Measurements from ENCODE around the gene NDEL1. TPM values are rescaled to one million over a fixed set of nuclear protein-coding genes. Genes with fewer than 3 reads are reported as not detected.

The NDEL1 gene
- total RNA-seq, 1 experiment from 2014 or later: 71.1 TPM

- ChIA-PET POLR2A (ENCODE audit: low non-redundant PET) (no interaction called here), CTCF (no interaction called here)
- intact Hi-C loops (cut with micrococcal nuclease; ENCODE audit: unreplicated experiment): no loop called here
- Histone ChIP-seq H3K4me3 (ENCODE audit: low read depth, low read length, poor library complexity, severe bottlenecking) (no peak overlapping the region), H3K27me3 (replicated peaks; ENCODE audit: insufficient read depth, low read depth, low read length, poor library complexity) (no peaks in the 10 kb centered on the region), H3K27ac (ENCODE audit: low read depth, low read length, poor library complexity, severe bottlenecking) (no peak overlapping the region), H3K4me1 (ENCODE audit: insufficient read depth, low read length, poor library complexity, severe bottlenecking) (no peaks in the 10 kb centered on the region), H3K9me3 (ENCODE audit: low read depth, low read length, poor library complexity, severe bottlenecking) (peaks cover 8% of the 10 kb centered on the region), H3K36me3 (ENCODE audit: insufficient read depth, low read length, poor library complexity, severe bottlenecking) (peaks cover 90% of the 10 kb centered on the region)
- TF ChIP-seq CTCF (conservative IDR thresholded peaks at IDR 0.05; ENCODE audit: low read depth, low read length) (no peak), EZH2 (IDR thresholded peaks at IDR 0.05; ENCODE audit: borderline replicate concordance, low read depth, low read length, poor library complexity, severe bottlenecking) (no peak)
- no peak for DNase-seq (ENCODE audit: low spot score)
- no TSS peak for BruUV-seq (replicated peaks)
Observed at GRCh38 chr17:8487130-8487645, 51.5 kb downstream of the NDEL1 start.

GRCh38 chr17:8487743-8488142, 52.1 kb downstream of the NDEL1 start:
- Histone ChIP-seq H3K4me1 (ENCODE audit: insufficient read depth, low read length, poor library complexity, severe bottlenecking) (no peaks in the 10 kb centered on the region), H3K36me3 (ENCODE audit: insufficient read depth, low read length, poor library complexity, severe bottlenecking) (peaks cover 90% of the 10 kb centered on the region), H3K27me3 (replicated peaks; ENCODE audit: insufficient read depth, low read depth, low read length, poor library complexity) (no peaks in the 10 kb centered on the region), H3K27ac (ENCODE audit: low read depth, low read length, poor library complexity, severe bottlenecking) (no peak overlapping the region), H3K9me3 (ENCODE audit: low read depth, low read length, poor library complexity, severe bottlenecking) (peaks cover 8% of the 10 kb centered on the region), H3K4me3 (ENCODE audit: low read depth, low read length, poor library complexity, severe bottlenecking) (no peak overlapping the region)
- BruUV-seq (replicated peaks): no TSS peak
- intact Hi-C loops (cut with micrococcal nuclease; ENCODE audit: unreplicated experiment): no loop called here
- no peak for TF ChIP-seq EZH2 (IDR thresholded peaks at IDR 0.05; ENCODE audit: borderline replicate concordance, low read depth, low read length, poor library complexity, severe bottlenecking)
- TF ChIP-seq CTCF (conservative IDR thresholded peaks at IDR 0.05; ENCODE audit: low read depth, low read length): no peak
- no peak for DNase-seq (ENCODE audit: low spot score)
- ChIA-PET CTCF (no interaction called here), POLR2A (ENCODE audit: low non-redundant PET) (no interaction called here)

GRCh38 chr17:8488491-8488890, 52.8 kb downstream of the NDEL1 start:
- Histone ChIP-seq H3K27me3 (replicated peaks; ENCODE audit: insufficient read depth, low read depth, low read length, poor library complexity) (no peaks in the 10 kb centered on the region), H3K36me3 (ENCODE audit: insufficient read depth, low read length, poor library complexity, severe bottlenecking) (peaks cover 88% of the 10 kb centered on the region), H3K9me3 (ENCODE audit: low read depth, low read length, poor library complexity, severe bottlenecking) (peaks cover 8% of the 10 kb centered on the region), H3K27ac (ENCODE audit: low read depth, low read length, poor library complexity, severe bottlenecking) (no peak overlapping the region), H3K4me1 (ENCODE audit: insufficient read depth, low read length, poor library complexity, severe bottlenecking) (no peaks in the 10 kb centered on the region), H3K4me3 (ENCODE audit: low read depth, low read length, poor library complexity, severe bottlenecking) (no peak overlapping the region)
- ChIA-PET CTCF (no interaction called here), POLR2A (ENCODE audit: low non-redundant PET) (no interaction called here)
- DNase-seq (ENCODE audit: low spot score): no peak
- TF ChIP-seq EZH2 (IDR thresholded peaks at IDR 0.05; ENCODE audit: borderline replicate concordance, low read depth, low read length, poor library complexity, severe bottlenecking) (no peak), CTCF (conservative IDR thresholded peaks at IDR 0.05; ENCODE audit: low read depth, low read length) (no peak)
- intact Hi-C loops (cut with micrococcal nuclease; ENCODE audit: unreplicated experiment): no loop called here
- no TSS peak for BruUV-seq (replicated peaks)

All from A673 (cell line).